Stimulated activated CD4-positive, alpha-beta T cell treated with anti-CD3 and anti-CD28 coated beads, TNF-alpha, amount 100 ng/mL, for 4 hours (primary cell): ENCODE results near the gene HYDIN.

Experiments
- DNase-seq, 3 experiments: peaks; one replicate each; pipeline ENCODE4 v3.0.0-alpha.2; 2020; ENCODE audit warnings: low read depth in 3 of 3

Gene HYDIN

DNA sequence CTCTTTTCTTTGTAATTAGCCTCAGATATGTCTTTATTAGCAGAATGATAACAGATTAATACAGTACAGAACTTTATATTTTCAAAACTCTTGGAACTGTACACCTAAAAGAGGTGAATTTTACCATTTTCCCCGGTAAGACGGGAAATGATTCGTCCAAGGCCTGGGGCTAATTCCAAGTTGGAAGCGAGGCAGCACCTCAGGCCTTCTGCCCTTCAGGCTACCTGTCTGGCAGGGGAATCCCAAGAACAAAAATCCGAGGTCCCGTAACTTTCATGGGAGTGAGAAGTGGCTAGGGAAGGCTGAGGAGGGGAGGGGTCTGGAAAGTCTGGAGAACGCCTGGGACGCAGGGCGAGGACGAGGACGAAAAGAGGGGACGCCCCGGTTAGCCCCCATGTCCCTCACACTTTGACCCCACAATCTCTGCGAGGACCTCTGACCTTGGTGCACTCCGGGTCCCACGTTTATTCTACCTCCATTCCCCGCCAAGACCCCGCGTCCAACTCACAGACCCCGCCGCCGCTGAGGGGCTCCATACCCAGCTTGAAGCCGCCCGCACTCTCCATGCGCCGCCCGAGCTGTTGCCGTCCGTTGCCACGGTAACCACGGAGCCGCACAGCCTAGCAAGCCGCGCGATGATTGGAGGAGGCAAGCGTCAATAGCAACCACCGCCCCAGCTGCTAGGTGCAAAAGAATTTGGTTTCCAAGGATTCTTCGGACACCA, at the start of gene HYDIN:
HYDIN (minus strand) TSS at position 601 of the 724 bp plus-strand sequence. CDS start 43,827 bp downstream, outside the sequence.
- no peak for DNase-seq

GRCh38 chr16:71276589-71277334, 46.2 kb upstream of the HYDIN start:
- DNase-seq: no peak

- DNase-seq: no peak
Measured at GRCh38 chr16:71273384-71273783, 42.9 kb upstream of the HYDIN start.

GRCh38 chr16:71264299-71264698, 33.8 kb upstream of the HYDIN start:
- DNase-seq: no peak

GRCh38 chr16:71263582-71263981, 33.1 kb upstream of the HYDIN start:
- DNase-seq: no peak

DNA sequence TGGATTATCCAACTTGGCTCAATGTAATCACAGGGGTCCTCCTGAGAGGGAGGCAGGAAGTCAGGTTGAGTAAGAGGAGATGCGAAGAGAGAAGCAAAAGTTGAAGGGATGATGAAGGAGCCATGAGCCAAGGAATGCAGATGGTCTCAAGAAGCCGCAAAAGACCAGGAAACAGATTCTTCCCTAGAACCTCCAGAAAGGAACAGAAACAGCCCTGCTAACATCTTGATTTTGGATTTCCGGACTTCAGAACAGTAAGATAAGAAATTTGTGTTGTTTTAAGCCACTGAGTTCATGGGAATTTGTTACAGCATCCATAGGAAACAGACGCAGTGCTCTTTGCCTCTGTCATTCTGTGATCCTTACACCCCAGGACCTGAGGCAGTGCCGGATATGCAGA, 31.9 kb upstream of the HYDIN start:
- DNase-seq: no peak

- DNase-seq: no peak
Measured at GRCh38 chr16:71260995-71261394, 30.5 kb upstream of the HYDIN start.

GRCh38 chr16:71259086-71259485, 28.6 kb upstream of the HYDIN start:
- no peak for DNase-seq

- DNase-seq: no peak
Measured at GRCh38 chr16:71258372-71258771, 27.9 kb upstream of the HYDIN start.

DNA sequence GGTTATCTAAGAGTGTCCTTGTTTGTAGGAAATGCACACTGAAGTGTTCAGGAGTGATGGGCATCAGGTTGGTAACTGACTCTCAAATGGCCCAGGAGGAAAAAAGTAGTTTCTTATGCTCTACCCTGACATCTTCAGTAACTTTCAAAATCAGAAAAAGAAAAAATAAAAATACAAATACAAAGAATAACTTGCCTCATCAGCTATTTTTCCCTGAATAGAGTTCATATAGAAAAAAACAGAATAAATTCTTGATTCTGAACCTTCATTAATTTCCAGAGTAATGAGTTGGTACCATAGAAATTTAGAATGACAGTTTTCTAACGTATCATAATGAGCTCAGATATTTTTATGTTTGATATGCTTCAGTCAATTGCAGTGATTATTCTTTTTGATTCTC, 27.2 kb upstream of the HYDIN start:
- no peak for DNase-seq

DNA sequence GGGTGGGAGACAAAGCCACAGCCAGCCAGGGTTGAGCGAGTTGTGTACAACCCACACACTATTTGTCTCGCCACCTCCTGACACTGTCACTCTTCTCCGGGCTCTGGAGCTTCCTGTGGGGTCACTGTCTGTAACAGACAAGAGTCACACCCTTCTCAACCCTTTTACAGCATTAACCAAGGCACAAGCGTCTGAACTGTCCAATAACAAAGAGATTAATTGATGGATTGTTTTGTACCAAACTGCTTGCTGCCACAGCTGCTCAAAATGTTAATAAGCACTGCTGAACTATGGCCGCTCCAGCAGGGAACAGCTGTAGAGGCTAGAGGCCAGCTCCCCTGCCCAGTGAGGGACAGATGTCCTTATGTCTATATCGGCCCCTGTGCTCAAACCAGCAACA, 25.2 kb upstream of the HYDIN start:
- DNase-seq: no peak

DNA sequence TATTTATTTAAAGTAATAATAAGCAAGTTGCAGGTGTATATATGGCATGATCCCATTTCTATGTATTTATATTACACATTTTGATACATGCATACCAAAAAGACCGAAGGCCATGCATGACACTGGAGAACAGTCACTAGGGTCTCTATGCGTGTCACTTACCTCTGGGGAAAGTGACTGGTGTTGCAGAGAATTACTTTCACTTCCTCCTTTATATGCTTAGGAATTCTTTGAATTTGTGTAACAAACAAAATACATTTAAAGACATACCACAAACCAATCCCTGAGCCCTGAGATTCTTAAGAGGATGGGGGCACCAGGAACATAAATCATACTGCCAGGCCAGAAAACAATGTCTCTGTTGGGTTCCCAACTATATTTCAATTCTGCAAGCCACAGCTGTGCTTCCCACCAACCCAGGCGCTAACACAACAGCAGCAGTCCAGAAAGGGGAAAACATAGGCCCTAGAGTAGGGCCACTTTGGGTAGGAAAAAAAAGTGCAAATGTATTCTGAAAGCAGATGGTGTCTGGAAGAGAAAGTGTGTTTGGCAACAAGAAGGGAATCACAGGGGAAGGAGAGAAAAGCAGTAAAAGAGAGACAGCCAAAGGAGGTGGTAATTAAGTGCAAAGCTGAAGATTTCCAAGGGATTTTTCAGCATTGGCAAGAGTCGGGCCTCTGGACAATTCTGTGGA, 24.5 kb upstream of the HYDIN start:
- DNase-seq: no peak

GRCh38 chr16:71250461-71251235, 20.1 kb upstream of the HYDIN start:
- DNase-seq: no peak

DNA sequence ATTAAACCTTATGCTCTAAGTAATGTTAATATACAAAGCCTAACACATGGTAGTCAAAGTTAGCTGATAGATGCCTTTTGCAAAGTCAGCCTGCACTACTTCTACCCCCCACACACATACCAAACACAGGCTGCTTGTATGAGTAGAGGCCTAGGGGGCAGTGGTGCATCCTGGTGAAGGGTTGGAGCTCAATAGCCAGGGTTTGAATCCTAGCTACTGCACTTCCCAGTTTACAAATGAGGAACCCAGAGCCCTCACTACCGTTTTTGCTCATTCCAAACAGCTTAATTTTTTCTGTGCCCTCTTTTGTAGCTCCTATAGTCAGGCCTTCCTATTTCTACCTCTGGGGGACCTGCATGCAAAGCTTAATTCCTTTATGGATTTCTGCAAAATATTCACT, 18.9 kb upstream of the HYDIN start:
- DNase-seq: no peak

DNA sequence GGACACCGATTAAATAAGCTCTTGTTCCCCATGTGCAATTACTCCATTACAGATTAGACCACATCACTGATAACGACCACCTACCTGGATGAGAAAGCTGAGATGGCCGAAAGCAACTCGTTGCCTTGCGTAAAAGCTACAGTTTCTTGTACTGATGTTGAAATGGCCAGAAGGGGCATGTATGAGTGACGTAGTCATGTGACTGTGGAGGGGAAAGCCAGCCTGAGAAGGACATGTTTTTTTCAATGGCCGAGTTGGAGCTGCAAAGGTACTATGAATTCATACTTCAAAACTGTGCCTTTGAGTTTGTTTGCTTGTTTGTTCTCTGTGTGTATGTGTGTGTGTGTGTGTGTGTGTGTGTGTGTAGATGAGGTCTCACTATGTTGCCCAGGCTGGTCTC, 17.0 kb upstream of the HYDIN start:
- DNase-seq: no peak

- DNase-seq: no peak
Measured at GRCh38 chr16:71246309-71246708, 15.8 kb upstream of the HYDIN start.

DNA sequence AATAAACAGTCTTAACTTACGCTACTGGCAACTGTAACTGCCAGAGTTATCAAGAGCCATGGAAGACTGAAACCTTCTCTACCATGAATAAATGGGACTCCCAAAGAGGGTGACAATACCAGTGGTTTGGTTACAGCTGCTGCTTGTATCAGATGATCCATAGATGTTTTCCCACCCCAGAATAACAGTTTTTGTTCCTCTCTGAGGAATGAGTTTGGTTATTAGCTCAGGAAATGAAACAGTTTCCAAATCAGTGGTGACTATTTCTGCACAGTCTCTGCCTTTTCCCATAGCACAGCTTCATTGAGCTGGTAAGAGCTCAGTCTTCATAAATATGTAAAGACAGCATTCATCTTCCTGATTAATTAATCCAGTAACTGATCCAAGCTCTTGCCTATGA, 14.0 kb upstream of the HYDIN start:
- DNase-seq: no peak

DNA sequence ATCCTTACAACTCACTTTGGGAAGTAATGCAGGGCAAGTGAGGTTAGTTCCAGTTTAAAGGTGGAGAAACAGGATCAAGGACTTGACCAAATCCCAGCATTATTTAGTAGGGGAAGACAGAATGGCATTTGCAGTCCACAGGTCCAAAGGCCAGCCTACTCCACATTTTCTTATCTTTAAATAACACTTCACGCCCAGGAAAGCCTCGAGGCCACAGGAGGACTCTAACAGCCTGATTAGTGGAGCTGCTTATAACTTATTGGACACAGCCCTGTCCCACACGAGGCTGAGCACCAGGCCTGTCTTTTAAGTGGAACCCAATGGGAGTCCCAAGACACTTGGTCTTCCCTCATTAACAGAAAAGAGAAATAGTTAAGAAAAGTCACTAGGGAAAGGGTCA, 12.1 kb upstream of the HYDIN start:
- DNase-seq: no peak

GRCh38 chr16:71242036-71242435, 11.5 kb upstream of the HYDIN start:
- no peak for DNase-seq

DNA sequence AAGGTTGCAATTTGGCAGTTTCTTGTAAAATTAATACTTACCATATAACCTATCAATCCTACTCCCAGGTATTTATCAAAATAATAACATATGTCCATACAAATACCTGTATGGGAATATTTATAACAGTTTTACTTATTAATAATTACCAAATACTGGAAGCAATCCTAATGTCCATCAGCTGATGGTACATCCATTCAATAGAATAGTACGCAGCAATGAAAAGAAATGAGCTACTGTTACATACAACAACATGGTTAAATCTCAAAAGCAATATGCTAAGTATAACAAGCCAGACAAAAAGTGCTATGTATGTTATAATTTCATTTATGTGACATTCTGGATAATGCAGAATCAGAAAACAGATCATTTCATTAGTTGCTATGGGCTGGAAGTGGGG, 1.2 kb downstream of the HYDIN start:
- DNase-seq: no peak

GRCh38 chr16:71226229-71227141, 4.0 kb downstream of the HYDIN start:
- no peak for DNase-seq
